22Rv1 (cell line): ENCODE data around the gene APPL2.

ENCODE experiments used
- ZFX ChIP-seq: fragments of 450-650 bp; IDR thresholded peaks from 2 replicates; pipeline ENCODE4 v1.6.1; 2017; ENCODE audit warnings: antibody characterized with exemption, borderline replicate concordance
- TF ChIP-seq, protein P1 (sequence below): fragments of 450-650 bp; IDR thresholded peaks from 2 replicates; pipeline ENCODE4 v1.5.1; 2017; ENCODE audit warnings: mild to moderate bottlenecking

DNA sequence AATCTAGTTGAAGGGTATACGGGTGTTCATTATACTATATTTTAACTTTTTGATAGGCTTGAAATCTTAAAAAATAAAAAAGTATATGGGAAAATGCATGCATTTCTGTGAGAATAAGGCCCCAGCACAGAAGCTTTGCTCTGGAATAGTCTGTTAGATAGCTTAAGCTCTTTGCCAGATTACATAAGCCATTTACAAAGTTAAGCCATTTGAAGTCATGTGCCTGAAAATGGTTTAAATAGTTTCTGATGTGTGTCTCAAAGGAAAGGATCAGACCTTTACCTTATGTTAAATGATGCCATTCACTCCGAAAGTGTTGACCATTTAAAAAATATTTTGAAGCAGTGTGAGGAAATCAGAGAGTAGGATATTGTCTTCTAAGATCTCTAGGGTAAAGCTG is 77.1 kb downstream of the APPL2 start:
- TF ChIP-seq, protein P1, sequence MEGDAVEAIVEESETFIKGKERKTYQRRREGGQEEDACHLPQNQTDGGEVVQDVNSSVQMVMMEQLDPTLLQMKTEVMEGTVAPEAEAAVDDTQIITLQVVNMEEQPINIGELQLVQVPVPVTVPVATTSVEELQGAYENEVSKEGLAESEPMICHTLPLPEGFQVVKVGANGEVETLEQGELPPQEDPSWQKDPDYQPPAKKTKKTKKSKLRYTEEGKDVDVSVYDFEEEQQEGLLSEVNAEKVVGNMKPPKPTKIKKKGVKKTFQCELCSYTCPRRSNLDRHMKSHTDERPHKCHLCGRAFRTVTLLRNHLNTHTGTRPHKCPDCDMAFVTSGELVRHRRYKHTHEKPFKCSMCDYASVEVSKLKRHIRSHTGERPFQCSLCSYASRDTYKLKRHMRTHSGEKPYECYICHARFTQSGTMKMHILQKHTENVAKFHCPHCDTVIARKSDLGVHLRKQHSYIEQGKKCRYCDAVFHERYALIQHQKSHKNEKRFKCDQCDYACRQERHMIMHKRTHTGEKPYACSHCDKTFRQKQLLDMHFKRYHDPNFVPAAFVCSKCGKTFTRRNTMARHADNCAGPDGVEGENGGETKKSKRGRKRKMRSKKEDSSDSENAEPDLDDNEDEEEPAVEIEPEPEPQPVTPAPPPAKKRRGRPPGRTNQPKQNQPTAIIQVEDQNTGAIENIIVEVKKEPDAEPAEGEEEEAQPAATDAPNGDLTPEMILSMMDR, result no peak
- TF ChIP-seq ZFX, result no peak
